CD4-positive, alpha-beta memory T cell (primary cell): ENCODE results near the gene PANX3. TPM values are rescaled to one million over a fixed set of nuclear protein-coding genes. Genes with fewer than 3 reads are reported as not detected.

ENCODE experiments used
- CTCF ChIA-PET: fragments of 350-600 bp; sonication (Branson Sonifier 250); formaldehyde crosslinking; loops from one replicate; lab custom pipeline; 2021; ENCODE audit warnings: inconsistent platforms; ENCODE audit not compliant: partially characterized antibody; lab: Charles Lee
- POLR2A ChIA-PET: fragments of 350-600 bp; sonication (Branson Sonifier 250); formaldehyde crosslinking; loops from one replicate; lab custom pipeline; 2021; ENCODE audit not compliant: partially characterized antibody; lab: Charles Lee
- DNase-seq, 5 donors: peaks; one replicate each; pipeline versions ENCODE4 v3.0.0 to v3.0.0-alpha.2; 2020 to 2022; ENCODE audit warnings: mixed read lengths in 1 of 5
- H3K27ac ChIP-seq: one replicate; pipeline ENCODE4 v1.7.0; 2013; ENCODE audit warnings: low read depth, low read length
- H3K27me3 ChIP-seq: 2 replicates; pipeline ENCODE4 v1.7.0; 2013; ENCODE audit warnings: mild to moderate bottlenecking, low read length, moderate library complexity; ENCODE audit not compliant: insufficient read depth
- H3K36me3 ChIP-seq: 2 replicates; pipeline ENCODE4 v1.7.0; 2013; ENCODE audit warnings: mild to moderate bottlenecking, low read length, moderate library complexity; ENCODE audit not compliant: insufficient read depth
- H3K4me1 ChIP-seq: 2 replicates; pipeline ENCODE4 v1.7.0; 2013; ENCODE audit warnings: mild to moderate bottlenecking, low read length, moderate library complexity; ENCODE audit not compliant: insufficient read depth
- H3K4me3 ChIP-seq, 2 donors: one replicate each; pipeline ENCODE4 v1.7.0; 2013; ENCODE audit warnings: low read length in 2 of 2, mild to moderate bottlenecking in 1 of 2
- H3K9me3 ChIP-seq, 2 donors: one replicate each; pipeline ENCODE4 v1.7.0; 2013; ENCODE audit warnings: low read length in 2 of 2, control low read depth in 1 of 2; ENCODE audit not compliant: control insufficient read depth in 1 of 2
- H3K27ac Mint-ChIP-seq, 7 donors: one replicate each; pipeline ENCODE4 v1.8.0; 2020 to 2021; ENCODE audit warnings: mixed read lengths in 7 of 7, mild to moderate bottlenecking in 6 of 7, inconsistent platforms in 3 of 7, moderate library complexity in 3 of 7
- H3K27me3 Mint-ChIP-seq, 2 donors: one replicate each; pipeline ENCODE4 v1.8.0; 2020 to 2021; ENCODE audit warnings: mixed read lengths in 2 of 2
- H3K36me3 Mint-ChIP-seq, 2 donors: one replicate each; pipeline ENCODE4 v1.8.0; 2020 to 2021; ENCODE audit warnings: mixed read lengths in 2 of 2, inconsistent platforms in 1 of 2, mild to moderate bottlenecking in 1 of 2
- H3K4me1 Mint-ChIP-seq, 4 donors: one replicate each; pipeline ENCODE4 v1.8.0; 2020 to 2021; ENCODE audit warnings: mixed read lengths in 4 of 4, mild to moderate bottlenecking in 1 of 4
- H3K4me3 Mint-ChIP-seq, 8 donors: one replicate each; pipeline ENCODE4 v1.8.0; 2020 to 2021; ENCODE audit warnings: mixed read lengths in 8 of 8, mild to moderate bottlenecking in 7 of 8, moderate library complexity in 6 of 8, inconsistent platforms in 3 of 8
- H3K9me3 Mint-ChIP-seq, 8 donors: one replicate each; pipeline ENCODE4 v1.8.0; 2020 to 2021; ENCODE audit warnings: mixed read lengths in 8 of 8, mild to moderate bottlenecking in 5 of 8, inconsistent platforms in 3 of 8, moderate library complexity in 1 of 8
- intact Hi-C: fragments of 100-400 bp; cut with micrococcal nuclease; formaldehyde crosslinking; loops from one replicate; pipeline ENCODE4 v1.15.1; 2023
- polyA plus RNA-seq, 2 donors: library from polyadenylated mRNA; unstranded; fragments of 300-500 nt; fragmentation: Illumina TruSeq; gene quantifications; one replicate each; pipeline ENCODE4 v1.2.3, GENCODE V29; 2021
- total RNA-seq, 2 experiments: library from RNA; stranded (reverse); gene quantifications; one replicate each; pipeline ENCODE4 v1.2.3, GENCODE V29; 2021

The PANX3 gene
- total and polyA plus RNA-seq, 4 experiments from 2014 or later: not detected

- H3K4me1 ChIP-seq: peaks cover 10% of the 10 kb centered on the region
- peaks cover 7 to 30% (median 18%) of the 10 kb centered on the region in 4 donors for H3K4me1 Mint-ChIP-seq
- POLR2A ChIA-PET: no interaction called here
- peaks cover 61 to 82% of the 10 kb centered on the region in 2 donors for H3K36me3 Mint-ChIP-seq
- H3K4me3 Mint-ChIP-seq: no peak overlapping the region
- H3K27ac Mint-ChIP-seq: peak overlapping the region in 3 of 7 donors; percentile 30 to 48 (median 32)
- intact Hi-C loops: no loop called here
- H3K27ac ChIP-seq: no peak overlapping the region
- H3K4me3 ChIP-seq: no peak overlapping the region
- no peaks in the 10 kb centered on the region for H3K27me3 Mint-ChIP-seq
- no peaks in the 10 kb centered on the region for H3K9me3 Mint-ChIP-seq
- H3K36me3 ChIP-seq: peaks cover 67% of the 10 kb centered on the region
- no peaks in the 10 kb centered on the region for H3K27me3 ChIP-seq
- no peaks in the 10 kb centered on the region for H3K9me3 ChIP-seq
- CTCF ChIA-PET: interaction anchor here (1.4 to 3.6 kb wide), 2 partner anchors 8 to 13 kb away, joined by 3 to 22 read pairs; partner anchors contain the start of gene TBRG1
- DNase-seq: no peak
These were observed 18.7 kb downstream of the PANX3 start for GRCh38 chr11:124629961-124630360.

GRCh38 chr11:124633355-124633754, 22.1 kb downstream of the PANX3 start:
- no peaks in the 10 kb centered on the region for H3K27me3 Mint-ChIP-seq
- DNase-seq: no peak
- Histone ChIP-seq H3K27ac (no peak overlapping the region), H3K4me1 (no peaks in the 10 kb centered on the region), H3K4me3 (no peak overlapping the region), H3K9me3 (no peaks in the 10 kb centered on the region), H3K27me3 (no peaks in the 10 kb centered on the region), H3K36me3 (peaks cover 70% of the 10 kb centered on the region)
- no peaks in the 10 kb centered on the region for H3K9me3 Mint-ChIP-seq
- H3K4me1 Mint-ChIP-seq: peaks cover 0 to 5% (median 2%) of the 10 kb centered on the region in 4 donors
- no peak overlapping the region for H3K4me3 Mint-ChIP-seq
- ChIA-PET POLR2A (interaction anchor here (1.9 kb wide), 1 partner anchor 11 kb away, joined by 8 read pairs; the partner anchor contains the start of gene TBRG1), CTCF (interaction anchor here (1.7 kb wide), 1 partner anchor 10 kb away, joined by 8 read pairs; no protein-coding TSS in a partner anchor)
- no peak overlapping the region for H3K27ac Mint-ChIP-seq
- peaks cover 49 to 81% of the 10 kb centered on the region in 2 donors for H3K36me3 Mint-ChIP-seq
- intact Hi-C loops: no loop called here

- H3K36me3 ChIP-seq: peaks cover 51% of the 10 kb centered on the region
- peaks cover 0 to 2% (median 0%) of the 10 kb centered on the region in 4 donors for H3K4me1 Mint-ChIP-seq
- H3K4me1 ChIP-seq: no peaks in the 10 kb centered on the region
- H3K27ac Mint-ChIP-seq: peak overlapping the region in 1 of 7 donors; percentile 2
- H3K4me3 ChIP-seq: no peak overlapping the region
- ChIA-PET CTCF (interaction anchor here (1.0 kb wide), 1 partner anchor 8 kb away, joined by 3 read pairs; no protein-coding TSS in a partner anchor), POLR2A (no interaction called here)
- intact Hi-C loops: no loop called here
- no peak overlapping the region for H3K27ac ChIP-seq
- H3K4me3 Mint-ChIP-seq: peak overlapping the region in 1 of 8 donors; percentile 10
- H3K9me3 Mint-ChIP-seq: no peaks in the 10 kb centered on the region
- no peaks in the 10 kb centered on the region for H3K27me3 ChIP-seq
- no peak for DNase-seq
- H3K36me3 Mint-ChIP-seq: peaks cover 32 to 68% of the 10 kb centered on the region in 2 donors
- no peaks in the 10 kb centered on the region for H3K9me3 ChIP-seq
- H3K27me3 Mint-ChIP-seq: no peaks in the 10 kb centered on the region
These were observed 24.7 kb downstream of the PANX3 start for GRCh38 chr11:124635932-124636331.

GRCh38 chr11:124638500-124638899, 27.3 kb downstream of the PANX3 start:
- no peak for DNase-seq
- POLR2A ChIA-PET: interaction anchor here (1.1 kb wide), 1 partner anchor 16 kb away, joined by 3 read pairs; no protein-coding TSS in a partner anchor

GRCh38 chr11:124639186-124639585, 28.0 kb downstream of the PANX3 start:
- Mint-ChIP-seq H3K36me3 (peaks cover 13 to 37% of the 10 kb centered on the region in 2 donors), H3K4me3 (no peak overlapping the region), H3K4me1 (no peaks in the 10 kb centered on the region), H3K27ac (no peak overlapping the region), H3K27me3 (no peaks in the 10 kb centered on the region), H3K9me3 (no peaks in the 10 kb centered on the region)
- intact Hi-C loops: no loop called here
- DNase-seq: no peak
- POLR2A ChIA-PET: interaction anchor here (1.3 kb wide), 1 partner anchor 17 kb away, joined by 3 read pairs; the partner anchor contains the start of gene TBRG1
- Histone ChIP-seq H3K27me3 (no peaks in the 10 kb centered on the region), H3K36me3 (peaks cover 22% of the 10 kb centered on the region), H3K4me1 (no peaks in the 10 kb centered on the region), H3K4me3 (no peak overlapping the region), H3K9me3 (no peaks in the 10 kb centered on the region), H3K27ac (no peak overlapping the region)
- CTCF ChIA-PET: interaction anchor here (1.2 to 3.3 kb wide), 5 partner anchors 8 to 231 kb away, joined by 3 to 11 read pairs (median 5); no protein-coding TSS in a partner anchor

More at GRCh38 chr11:124638500-124638899, 27.3 kb downstream of the PANX3 start:
- Histone ChIP-seq H3K36me3 (peaks cover 27% of the 10 kb centered on the region), H3K27ac (no peak overlapping the region), H3K4me1 (no peaks in the 10 kb centered on the region), H3K4me3 (no peak overlapping the region), H3K9me3 (no peaks in the 10 kb centered on the region), H3K27me3 (no peaks in the 10 kb centered on the region)
- intact Hi-C loops: no loop called here
- H3K36me3 Mint-ChIP-seq: peaks cover 17 to 43% of the 10 kb centered on the region in 2 donors
- peak overlapping the region in 3 of 7 donors; percentile 19 to 55 (median 24) for H3K27ac Mint-ChIP-seq
- H3K4me3 Mint-ChIP-seq: no peak overlapping the region
- H3K9me3 Mint-ChIP-seq: no peaks in the 10 kb centered on the region
- H3K27me3 Mint-ChIP-seq: no peaks in the 10 kb centered on the region
- no peaks in the 10 kb centered on the region for H3K4me1 Mint-ChIP-seq
- CTCF ChIA-PET: interaction anchor here (1.2 to 3.3 kb wide), 4 partner anchors 8 to 198 kb away, joined by 4 to 11 read pairs (median 8); no protein-coding TSS in a partner anchor

GRCh38 chr11:124640666-124641065, 29.4 kb downstream of the PANX3 start:
- Mint-ChIP-seq H3K27ac (no peak overlapping the region), H3K4me1 (peaks cover 0 to 4% (median under 1%) of the 10 kb centered on the region in 4 donors), H3K36me3 (peaks cover 13 to 29% of the 10 kb centered on the region in 2 donors), H3K9me3 (no peaks in the 10 kb centered on the region), H3K27me3 (no peaks in the 10 kb centered on the region), H3K4me3 (no peak overlapping the region)
- no peaks in the 10 kb centered on the region for H3K27me3 ChIP-seq
- H3K4me1 ChIP-seq: peaks cover 4% of the 10 kb centered on the region
- no peak for DNase-seq
- POLR2A ChIA-PET: interaction anchor here (1.3 to 1.6 kb wide), 2 partner anchors 9 to 18 kb away, joined by 3 read pairs; partner anchors contain the start of gene TBRG1
- H3K9me3 ChIP-seq: no peaks in the 10 kb centered on the region
- H3K36me3 ChIP-seq: peaks cover 17% of the 10 kb centered on the region
- no peak overlapping the region for H3K4me3 ChIP-seq
- intact Hi-C loops: no loop called here
- CTCF ChIA-PET: interaction anchor here (1.0 to 3.3 kb wide), 5 partner anchors 29 to 229 kb away, joined by 3 to 11 read pairs (median 3); no protein-coding TSS in a partner anchor
- H3K27ac ChIP-seq: no peak overlapping the region

GRCh38 chr11:124642628-124643027, 31.4 kb downstream of the PANX3 start:
- Histone ChIP-seq H3K9me3 (no peaks in the 10 kb centered on the region), H3K27ac (no peak overlapping the region), H3K4me3 (no peak overlapping the region), H3K36me3 (peaks cover 4% of the 10 kb centered on the region), H3K4me1 (peaks cover 4% of the 10 kb centered on the region), H3K27me3 (no peaks in the 10 kb centered on the region)
- intact Hi-C loops: no loop called here
- no peaks in the 10 kb centered on the region for H3K9me3 Mint-ChIP-seq
- ChIA-PET CTCF (interaction anchor here (0.9 to 4.5 kb wide), 7 partner anchors 9 to 196 kb away, joined by 3 to 31 read pairs (median 8); no protein-coding TSS in a partner anchor), POLR2A (no interaction called here)
- no peak overlapping the region for H3K4me3 Mint-ChIP-seq
- H3K27ac Mint-ChIP-seq: no peak overlapping the region
- no peaks in the 10 kb centered on the region for H3K27me3 Mint-ChIP-seq
- H3K4me1 Mint-ChIP-seq: peaks cover 0 to 4% (median under 1%) of the 10 kb centered on the region in 4 donors
- DNase-seq: no peak
- peaks cover 6 to 9% of the 10 kb centered on the region in 2 donors for H3K36me3 Mint-ChIP-seq
